Measurements from ENCODE around the gene PCDH9. TPM values are rescaled to one million over a fixed set of nuclear protein-coding genes. Genes with fewer than 3 reads are reported as not detected.

Gene PCDH9
- total and polyA plus RNA-seq, 10 of the 15 experiments (the other 5 are each of a cell fraction or from before 2014, with no cell fraction given): 0.02 to 2.3 (median 0.05) TPM; not detected in 1

GRCh38 chr13:66829803-66830202 is 400.3 kb downstream of the PCDH9 start (continued):
- TF ChIP-seq CUX1 (IDR thresholded peaks at IDR 0.05; ENCODE audit: insufficient replicate concordance, low read depth, low read length): no peak
- TF ChIP-seq SIX5 (IDR thresholded peaks at IDR 0.05; ENCODE audit: low read depth, low read length, severe bottlenecking): no peak
- TF ChIP-seq CEBPZ (IDR thresholded peaks at IDR 0.05; ENCODE audit: low read depth, low read length): no peak
- TF ChIP-seq CBX5 (IDR thresholded peaks at IDR 0.05; ENCODE audit: low read depth): no peak
- TF ChIP-seq RBBP5 (conservative IDR thresholded peaks at IDR 0.05): no peak
- TF ChIP-seq HSF1 (IDR thresholded peaks at IDR 0.05; ENCODE audit: low read depth, low read length): no peak
- TF ChIP-seq, protein P1, sequence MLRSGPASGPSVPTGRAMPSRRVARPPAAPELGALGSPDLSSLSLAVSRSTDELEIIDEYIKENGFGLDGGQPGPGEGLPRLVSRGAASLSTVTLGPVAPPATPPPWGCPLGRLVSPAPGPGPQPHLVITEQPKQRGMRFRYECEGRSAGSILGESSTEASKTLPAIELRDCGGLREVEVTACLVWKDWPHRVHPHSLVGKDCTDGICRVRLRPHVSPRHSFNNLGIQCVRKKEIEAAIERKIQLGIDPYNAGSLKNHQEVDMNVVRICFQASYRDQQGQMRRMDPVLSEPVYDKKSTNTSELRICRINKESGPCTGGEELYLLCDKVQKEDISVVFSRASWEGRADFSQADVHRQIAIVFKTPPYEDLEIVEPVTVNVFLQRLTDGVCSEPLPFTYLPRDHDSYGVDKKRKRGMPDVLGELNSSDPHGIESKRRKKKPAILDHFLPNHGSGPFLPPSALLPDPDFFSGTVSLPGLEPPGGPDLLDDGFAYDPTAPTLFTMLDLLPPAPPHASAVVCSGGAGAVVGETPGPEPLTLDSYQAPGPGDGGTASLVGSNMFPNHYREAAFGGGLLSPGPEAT (IDR thresholded peaks at IDR 0.05; ENCODE audit: low read depth): no peak
